OCI-LY1 (cell line): ENCODE data around the gene DBT.
"Not testable (repeated sequence)": the region's sequence is repeated elsewhere in the genome, so short reads cannot be mapped to it uniquely, and the experiment has no call there.

Experiments
- H2AFZ ChIP-seq: fragments of 200-600 bp; sonication (generic), shearing (Covaris generic); 2 replicates; pipeline ENCODE4 v1.6.0; 2014; ENCODE audit warnings: antibody characterized with exemption, mild to moderate bottlenecking, low read length
- H3F3A ChIP-seq: fragments of 200-600 bp; sonication (generic), shearing (Covaris generic); 2 replicates; pipeline ENCODE4 v1.6.0; 2014; ENCODE audit warnings: mild to moderate bottlenecking, antibody characterized with exemption, low read length, moderate library complexity; ENCODE audit not compliant: insufficient read depth
- H3K27ac ChIP-seq: fragments of 200-600 bp; sonication (generic); 2 replicates; pipeline ENCODE4 v1.5.1; 2014; ENCODE audit warnings: low read length, mixed run types, mild to moderate bottlenecking, low read depth; ENCODE audit not compliant: poor library complexity, severe bottlenecking
- H3K27me3 ChIP-seq: fragments of 200-600 bp; sonication (generic); 2 replicates; pipeline ENCODE4 v1.6.0; 2014; ENCODE audit warnings: antibody characterized with exemption, mild to moderate bottlenecking, low read length, moderate library complexity; ENCODE audit not compliant: insufficient read depth
- H3K36me3 ChIP-seq: fragments of 200-600 bp; sonication (generic); 2 replicates; pipeline ENCODE4 v1.6.1; 2014; ENCODE audit warnings: mild to moderate bottlenecking, antibody characterized with exemption, low read length, moderate library complexity, mixed read lengths; ENCODE audit not compliant: insufficient read depth
- H3K4me1 ChIP-seq: fragments of 200-600 bp; sonication (generic); 2 replicates; pipeline ENCODE4 v1.5.1; 2014; ENCODE audit warnings: mild to moderate bottlenecking, low read length, moderate library complexity; ENCODE audit not compliant: insufficient read depth, severe bottlenecking
- H3K4me2 ChIP-seq: fragments of 200-600 bp; sonication (generic), shearing (Covaris generic); 2 replicates; pipeline ENCODE4 v1.6.1; 2014; ENCODE audit warnings: low read length
- H3K4me3 ChIP-seq: fragments of 200-600 bp; sonication (generic); 2 replicates; pipeline ENCODE4 v1.5.1; 2014; ENCODE audit warnings: low read length, low read depth, mild to moderate bottlenecking, mixed read lengths; ENCODE audit not compliant: poor library complexity, severe bottlenecking
- H3K79me2 ChIP-seq: fragments of 200-600 bp; shearing (Covaris generic); 2 replicates; pipeline ENCODE4 v1.6.1; 2016; ENCODE audit warnings: mixed run types, low read length, mixed read lengths; ENCODE audit not compliant: insufficient read depth
- H3K9ac ChIP-seq: fragments of 200-600 bp; sonication (generic), shearing (Covaris generic); 2 replicates; pipeline ENCODE4 v1.6.1; 2014; ENCODE audit warnings: mild to moderate bottlenecking, low read length, mixed read lengths
- H3K9me2 ChIP-seq: fragments of 200-600 bp; sonication (generic), shearing (Covaris generic); 2 replicates; pipeline ENCODE4 v1.6.1; 2014; ENCODE audit warnings: low read depth, mild to moderate bottlenecking, low read length, mixed read lengths
- H3K9me3 ChIP-seq: fragments of 200-600 bp; shearing (Covaris generic); 2 replicates; pipeline ENCODE4 v1.6.1; 2014; ENCODE audit warnings: low read length, mixed read lengths
- H4K20me1 ChIP-seq: fragments of 200-600 bp; sonication (generic), shearing (Covaris generic); 2 replicates; pipeline ENCODE4 v1.6.0; 2016; ENCODE audit warnings: mild to moderate bottlenecking, low read length; ENCODE audit not compliant: insufficient read depth
- EZH2 ChIP-seq: fragments of 200-600 bp; sonication (generic), shearing (Covaris generic); IDR thresholded peaks from 2 replicates; pipeline ENCODE4 v1.8.0; 2017; ENCODE audit warnings: borderline replicate concordance, mixed run types, mild to moderate bottlenecking, antibody characterized with exemption, low read length, moderate library complexity, mixed read lengths
- TF ChIP-seq, protein P1 (sequence below): fragments of 200-600 bp; sonication (generic), shearing (Covaris generic); IDR thresholded peaks from 2 replicates; pipeline ENCODE4 v1.5.1; 2017; ENCODE audit warnings: mild to moderate bottlenecking, antibody characterized with exemption, low read length, moderate library complexity, mixed read lengths

The DBT gene

DNA sequence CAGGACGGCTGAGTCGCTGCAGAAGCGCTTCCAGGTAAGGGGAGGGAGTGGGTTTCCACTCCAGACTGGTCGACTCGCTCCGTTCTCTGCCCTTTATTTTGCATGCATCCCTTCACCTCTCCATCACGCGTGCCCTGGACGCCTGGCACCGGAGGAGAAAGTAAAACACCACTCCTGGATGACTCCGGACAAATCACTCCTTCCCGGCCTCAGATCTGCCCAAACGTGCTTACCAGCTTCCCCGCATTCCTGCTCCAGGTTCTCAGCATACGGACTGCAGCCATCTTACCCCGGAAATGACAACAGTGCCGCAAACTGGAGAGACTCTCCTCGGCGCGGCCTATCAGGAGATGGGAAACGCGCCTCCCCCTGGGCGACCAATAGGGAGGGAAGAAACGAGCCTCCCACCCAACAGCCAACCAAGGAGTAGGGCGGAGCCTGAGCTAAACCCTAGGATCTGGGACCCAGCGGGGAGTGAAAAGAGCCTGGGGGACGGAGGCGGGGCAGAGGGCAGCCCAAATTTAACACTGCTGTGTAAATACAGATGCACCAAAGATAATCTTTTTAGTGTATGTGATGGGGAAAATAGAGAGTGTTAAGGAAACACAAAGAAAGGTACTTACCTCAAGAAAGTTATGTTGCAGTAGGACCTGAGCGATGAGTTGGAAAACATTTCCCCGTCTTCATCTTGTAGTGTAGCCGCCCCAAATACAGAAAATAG is at the start of gene DBT:
Gene DBT, minus strand, starts transcription at position 298 of the 721 bp plus-strand sequence. Its CDS starts 14 bp downstream, at position 284.
- Histone ChIP-seq H3F3A (no peaks in the 10 kb centered on the region), H2AFZ (peak within 1 kb of the TSS; percentile 80), H3K9me3 (no peaks in the 10 kb centered on the region), H3K27me3 (no peaks in the 10 kb centered on the region), H4K20me1 (no peaks in the 10 kb centered on the region), H3K9ac (peak within 1 kb of the TSS; percentile 88), H3K79me2 (peaks cover 8% of the 10 kb centered on the region; the same call in 1 of the 2 replicates), H3K4me1 (peaks cover 32% of the 10 kb centered on the region), H3K9me2 (no peaks in the 10 kb centered on the region), H3K36me3 (no peaks in the 10 kb centered on the region), H3K4me2 (peak within 1 kb of the TSS; percentile 85), H3K27ac (peak within 1 kb of the TSS; percentile 49), H3K4me3 (peak within 1 kb of the TSS; percentile 97)
- TF ChIP-seq, protein P1, sequence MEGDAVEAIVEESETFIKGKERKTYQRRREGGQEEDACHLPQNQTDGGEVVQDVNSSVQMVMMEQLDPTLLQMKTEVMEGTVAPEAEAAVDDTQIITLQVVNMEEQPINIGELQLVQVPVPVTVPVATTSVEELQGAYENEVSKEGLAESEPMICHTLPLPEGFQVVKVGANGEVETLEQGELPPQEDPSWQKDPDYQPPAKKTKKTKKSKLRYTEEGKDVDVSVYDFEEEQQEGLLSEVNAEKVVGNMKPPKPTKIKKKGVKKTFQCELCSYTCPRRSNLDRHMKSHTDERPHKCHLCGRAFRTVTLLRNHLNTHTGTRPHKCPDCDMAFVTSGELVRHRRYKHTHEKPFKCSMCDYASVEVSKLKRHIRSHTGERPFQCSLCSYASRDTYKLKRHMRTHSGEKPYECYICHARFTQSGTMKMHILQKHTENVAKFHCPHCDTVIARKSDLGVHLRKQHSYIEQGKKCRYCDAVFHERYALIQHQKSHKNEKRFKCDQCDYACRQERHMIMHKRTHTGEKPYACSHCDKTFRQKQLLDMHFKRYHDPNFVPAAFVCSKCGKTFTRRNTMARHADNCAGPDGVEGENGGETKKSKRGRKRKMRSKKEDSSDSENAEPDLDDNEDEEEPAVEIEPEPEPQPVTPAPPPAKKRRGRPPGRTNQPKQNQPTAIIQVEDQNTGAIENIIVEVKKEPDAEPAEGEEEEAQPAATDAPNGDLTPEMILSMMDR: no peak
- no peak for TF ChIP-seq EZH2

DNA sequence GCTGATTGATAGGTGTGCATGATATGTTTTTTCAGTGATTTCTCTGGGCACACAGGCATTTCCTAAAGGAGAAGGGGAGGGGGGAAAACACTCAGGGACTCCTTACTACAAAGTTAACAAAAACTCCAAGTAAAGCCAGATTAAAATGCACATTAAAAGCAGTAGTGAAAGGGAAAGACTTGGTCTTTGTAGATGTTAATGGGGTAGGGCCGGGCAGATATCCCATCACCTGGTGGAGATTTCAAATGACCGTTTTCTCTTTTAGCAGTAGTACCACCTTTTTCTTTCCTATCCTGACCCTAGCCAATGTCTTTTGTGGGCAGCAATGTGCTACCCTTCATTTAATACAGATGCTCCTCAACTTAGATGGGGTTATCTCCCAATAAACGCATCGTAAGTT is 48.9 kb upstream of the DBT start:
- Histone ChIP-seq H3K9me2 (no peaks in the 10 kb centered on the region), H3K4me3 (no peak overlapping the region), H3K4me1 (no peaks in the 10 kb centered on the region), H3K9me3 (no peaks in the 10 kb centered on the region), H3K27me3 (no peaks in the 10 kb centered on the region), H3K4me2 (no peak overlapping the region), H4K20me1 (no peaks in the 10 kb centered on the region), H3K79me2 (no peaks in the 10 kb centered on the region), H3K36me3 (peaks cover 3% of the 10 kb centered on the region; the same call in 1 of the 2 replicates), H3F3A (no peaks in the 10 kb centered on the region), H2AFZ (no peak overlapping the region), H3K9ac (no peak overlapping the region), H3K27ac (no peak overlapping the region)
- TF ChIP-seq EZH2: no peak
- TF ChIP-seq, protein P1: no peak

GRCh38 chr1:100296997-100297396 is 47.4 kb upstream of the DBT start:
- H3K79me2 ChIP-seq: not testable (repeated sequence)

DNA sequence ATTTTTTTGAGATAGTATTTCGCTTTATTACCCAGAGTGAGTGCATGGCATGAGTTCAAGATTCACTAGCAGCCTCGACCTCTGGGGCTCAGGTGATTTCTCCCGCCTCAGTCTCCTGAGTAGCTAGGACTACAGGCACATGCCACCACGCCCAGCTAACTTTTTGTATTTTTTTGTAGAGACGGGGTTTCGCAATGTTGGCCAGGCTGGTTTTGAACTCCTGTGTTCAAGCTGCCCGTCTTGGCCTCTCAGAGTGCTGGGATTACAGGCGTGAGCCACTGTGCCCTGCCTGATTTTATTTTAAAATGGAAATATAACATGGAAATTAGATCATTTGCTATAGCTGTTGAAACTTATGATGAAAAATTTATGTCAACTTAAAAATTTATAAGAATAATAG is 46.5 kb upstream of the DBT start:
- TF ChIP-seq, protein P1: no peak
- no peak for TF ChIP-seq EZH2
- H3K27me3 ChIP-seq: no peaks in the 10 kb centered on the region

More at GRCh38 chr1:100296997-100297396, 47.4 kb upstream of the DBT start:
- H3K9me2 ChIP-seq, H3K4me2 ChIP-seq, H3K27ac ChIP-seq, H3F3A ChIP-seq, H3K4me3 ChIP-seq, H4K20me1 ChIP-seq, H3K9me3 ChIP-seq, H3K4me1 ChIP-seq, H3K27me3 ChIP-seq, H3K9ac ChIP-seq, H2AFZ ChIP-seq: not testable (repeated sequence)
- peaks cover 18% of the 10 kb centered on the region for H3K36me3 ChIP-seq

More for the DNA sequence above, 46.5 kb upstream of the DBT start:
- H3K4me3 ChIP-seq: no peak overlapping the region
- no peaks in the 10 kb centered on the region for H3F3A ChIP-seq
- no peaks in the 10 kb centered on the region for H4K20me1 ChIP-seq
- no peaks in the 10 kb centered on the region for H3K4me1 ChIP-seq
- no peak overlapping the region for H3K27ac ChIP-seq
- no peak overlapping the region for H2AFZ ChIP-seq
- no peak overlapping the region for H3K4me2 ChIP-seq
- H3K9ac ChIP-seq: no peak overlapping the region
- H3K9me2 ChIP-seq: no peaks in the 10 kb centered on the region
- peaks cover 27% of the 10 kb centered on the region for H3K36me3 ChIP-seq
- H3K9me3 ChIP-seq: no peaks in the 10 kb centered on the region
- no peaks in the 10 kb centered on the region for H3K79me2 ChIP-seq
